Panc1 (cell line): ENCODE data around the gene GATA5.

Experiments
- CTCF ChIP-seq: fragments of 450-650 bp; IDR thresholded peaks from 2 replicates; pipeline ENCODE4 v1.5.1; 2017; ENCODE audit warnings: mild to moderate bottlenecking
- POLR2AphosphoS5 ChIP-seq: IDR thresholded peaks from 2 replicates; pipeline ENCODE4 v1.6.1; 2012; ENCODE audit warnings: mild to moderate bottlenecking, low read depth, low read length, moderate library complexity
- REST ChIP-seq, 2 experiments: IDR thresholded peaks; 2 replicates each; pipeline ENCODE4 v1.6.1; 2011 to 2012; ENCODE audit warnings: low read depth in 2 of 2, control low read depth in 1 of 2, low read length in 1 of 2, mild to moderate bottlenecking in 1 of 2, moderate library complexity in 1 of 2; ENCODE audit not compliant: insufficient read depth in 1 of 2
- SIN3A ChIP-seq: IDR thresholded peaks from 2 replicates; pipeline ENCODE4 v1.6.1; 2012; ENCODE audit warnings: low read depth, mild to moderate bottlenecking, low read length, moderate library complexity, borderline replicate concordance; ENCODE audit not compliant: insufficient read depth
- TCF7L2 ChIP-seq: IDR thresholded peaks from 2 replicates; pipeline ENCODE4 v1.6.1; 2011; ENCODE audit warnings: mild to moderate bottlenecking, low read depth, low read length, inconsistent platforms

- TF ChIP-seq CTCF (no peak), POLR2AphosphoS5 (no peak), REST (IDR thresholded peaks at IDR 0.05; ENCODE audit: insufficient read depth in 1 of 2, low read depth in 2 of 2, low read length in 1 of 2) (no peak), SIN3A (no peak), TCF7L2 (no peak)
These were observed 47.8 kb upstream of the GATA5 start for GRCh38 chr20:62523473-62524203.
